GM21723 (cell line): ENCODE data around the gene CABLES1.

Source experiments
- ATAC-seq: cut with Tn5 transposase; IDR thresholded peaks from one replicate; pipeline ENCODE4 v1.9.1; 2021; ENCODE audit warnings: mild to moderate bottlenecking, moderate library complexity; ENCODE audit not compliant: unreplicated experiment

Gene CABLES1

GRCh38 chr18:23189768-23190661, 54.7 kb downstream of the CABLES1 start:
- no peak for ATAC-seq

GRCh38 chr18:23191232-23191631, 55.9 kb downstream of the CABLES1 start:
- ATAC-seq, result no peak

GRCh38 chr18:23193742-23194141, 58.5 kb downstream of the CABLES1 start:
- no peak for ATAC-seq

DNA sequence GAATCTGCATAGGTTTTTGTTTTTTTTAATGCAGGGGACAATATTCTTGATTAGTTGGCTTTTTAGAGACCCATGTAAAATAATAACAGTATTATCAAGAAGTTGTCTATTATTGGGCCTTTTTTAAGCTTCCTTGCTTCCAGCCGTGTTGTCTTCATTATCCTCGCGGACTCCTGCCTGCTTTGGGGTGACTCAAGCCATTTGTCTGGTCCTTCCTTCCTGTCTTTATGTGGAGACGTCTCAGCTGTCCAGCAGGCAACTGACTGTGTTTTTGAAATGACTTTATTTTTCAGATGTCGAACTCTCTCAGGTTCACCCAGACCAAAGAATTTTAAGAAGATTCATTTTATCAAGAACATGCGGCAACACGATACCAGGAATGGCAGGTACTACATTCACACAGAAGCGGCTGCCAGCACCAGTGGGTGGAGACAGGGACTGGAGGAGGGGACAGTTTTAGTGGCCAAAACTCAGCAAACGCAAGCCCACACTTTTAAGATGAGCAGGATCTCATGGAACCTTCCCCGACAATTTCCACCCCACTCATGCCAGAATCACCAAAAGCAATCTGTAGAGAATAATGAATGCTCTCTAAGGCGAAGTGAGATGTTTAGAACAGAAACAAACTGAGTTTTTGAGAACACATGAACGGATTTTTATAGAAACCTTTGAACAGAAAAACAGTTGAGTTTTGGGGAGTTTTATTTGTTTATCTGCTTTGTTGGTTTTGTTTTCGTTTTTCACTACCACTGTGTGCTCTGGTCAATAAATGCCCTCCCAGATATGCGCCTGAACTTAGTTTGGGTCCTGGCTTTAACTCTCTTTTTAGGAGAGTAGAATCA, 59.1 kb downstream of the CABLES1 start:
- no peak for ATAC-seq

- no peak for ATAC-seq
Measured at GRCh38 chr18:23194997-23195957, 60.0 kb downstream of the CABLES1 start.

- ATAC-seq, result no peak
Measured at GRCh38 chr18:23196119-23197007, 61.1 kb downstream of the CABLES1 start.

GRCh38 chr18:23198217-23198845, 63.0 kb downstream of the CABLES1 start:
- no peak for ATAC-seq

GRCh38 chr18:23200756-23201155, 65.5 kb downstream of the CABLES1 start:
- no peak for ATAC-seq

DNA sequence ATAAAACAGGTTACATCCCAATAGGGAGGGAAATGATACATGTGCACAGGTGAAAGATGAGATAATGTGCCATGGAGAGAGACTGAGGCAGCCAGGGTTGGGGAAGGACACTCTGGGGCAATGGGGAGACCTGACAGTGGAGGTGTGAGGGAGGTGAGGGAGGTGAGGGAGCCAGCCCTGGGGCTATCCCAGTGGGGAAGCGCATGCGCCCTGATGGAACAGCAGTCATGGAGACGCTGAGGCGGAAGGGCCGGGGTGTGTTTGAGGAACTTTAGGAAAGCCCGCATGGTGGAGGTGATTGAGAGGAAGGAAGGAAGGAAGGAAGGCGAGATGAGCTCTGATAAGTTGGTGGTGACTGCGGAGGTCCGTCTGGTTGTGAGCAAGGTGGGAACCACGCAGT, 66.5 kb downstream of the CABLES1 start:
- no peak for ATAC-seq

DNA sequence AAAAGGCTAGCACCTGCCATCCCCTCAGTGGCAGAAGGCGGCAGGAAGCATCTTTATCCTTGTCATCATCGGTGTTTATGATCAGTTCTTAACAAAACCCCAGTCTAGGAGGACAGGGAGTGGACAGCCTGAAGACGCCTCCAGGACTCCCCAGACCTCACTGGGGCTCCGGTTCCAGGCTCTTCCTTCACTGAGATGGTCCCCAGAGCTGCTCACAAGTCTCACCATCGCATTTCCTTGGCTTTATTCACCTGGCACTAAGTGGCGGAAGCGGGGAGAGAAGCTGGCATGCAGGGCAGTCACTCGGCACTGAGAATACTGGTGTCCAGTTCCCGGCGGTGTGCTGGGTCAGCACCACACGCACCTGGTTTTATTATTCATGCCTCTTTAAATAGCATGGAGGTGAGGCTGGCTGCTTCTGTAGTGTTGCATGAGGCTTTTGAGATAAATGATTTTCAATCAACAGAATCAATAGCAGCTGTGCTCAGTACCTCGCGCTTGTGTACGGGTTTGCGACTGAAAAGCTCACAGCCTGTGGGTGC, 68.7 kb downstream of the CABLES1 start:
- ATAC-seq, result no peak

DNA sequence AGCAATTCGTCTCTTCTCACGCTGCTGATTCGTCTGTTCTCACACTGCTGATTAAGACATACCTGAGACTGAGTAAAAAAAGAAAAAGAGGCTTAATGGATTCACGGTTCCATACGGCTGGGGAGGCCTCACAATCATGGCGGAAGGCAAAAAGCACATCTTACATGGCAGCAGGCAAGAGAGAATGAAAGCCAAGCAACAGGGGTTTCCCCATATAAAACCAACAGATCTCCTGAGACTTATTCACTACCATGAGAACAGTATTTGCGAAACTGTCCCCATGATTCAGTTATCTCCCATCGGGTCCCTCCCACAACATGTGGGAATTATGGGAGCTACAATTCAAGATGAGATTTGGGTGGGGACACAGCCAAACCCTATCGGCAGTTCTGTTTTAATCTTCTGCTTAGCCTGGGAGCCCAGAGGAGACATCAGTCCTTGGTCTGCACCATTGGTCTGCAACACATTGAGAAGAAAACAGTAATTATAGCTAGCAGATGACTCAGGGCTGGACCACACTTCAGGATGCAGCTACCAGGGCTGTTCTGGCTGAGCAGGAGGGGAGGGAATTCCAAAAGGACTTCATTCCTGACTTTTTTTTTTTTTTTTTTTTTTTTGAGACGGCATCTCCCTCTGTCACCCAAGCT, 69.4 kb downstream of the CABLES1 start:
- ATAC-seq, result no peak

GRCh38 chr18:23205980-23206379, 70.7 kb downstream of the CABLES1 start:
- ATAC-seq, result no peak

DNA sequence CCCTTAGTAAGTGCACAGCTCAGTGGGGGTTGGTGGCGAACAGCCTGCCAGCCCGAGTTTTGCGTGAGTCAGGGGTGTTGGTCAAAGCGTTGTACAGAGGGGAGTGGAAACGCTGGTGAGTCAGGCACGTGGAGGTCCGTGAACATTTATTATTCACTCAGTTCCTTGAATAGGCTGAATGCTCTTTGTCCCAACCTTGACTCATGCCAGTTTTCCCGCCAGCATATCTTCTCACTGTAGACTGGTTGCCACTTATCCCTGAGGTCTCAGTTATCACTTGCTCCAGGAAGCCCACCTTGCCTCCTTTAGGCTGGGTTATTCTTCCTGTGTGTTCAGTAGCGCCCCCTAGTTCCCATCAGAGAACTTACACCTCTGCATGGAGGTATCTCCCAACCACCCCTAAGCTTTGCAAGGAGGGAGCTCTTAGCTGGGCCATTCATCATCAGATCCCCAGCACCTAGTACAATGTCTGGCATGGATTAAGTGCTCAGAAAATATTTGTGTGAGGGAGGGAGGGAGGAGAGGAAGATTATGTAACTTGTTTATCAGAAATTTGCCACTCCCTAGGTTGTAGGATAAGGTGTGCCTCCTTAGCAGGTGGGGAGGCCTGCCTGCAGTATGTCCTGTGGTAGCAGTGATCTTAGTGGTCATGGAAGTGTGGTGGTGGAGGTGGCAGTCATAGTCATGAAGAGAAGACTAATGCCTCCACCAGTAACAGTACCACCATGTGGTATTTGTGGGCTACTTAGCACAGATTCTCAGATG, 72.1 kb downstream of the CABLES1 start:
- no peak for ATAC-seq

- no peak for ATAC-seq
Measured at GRCh38 chr18:23207994-23208393, 72.7 kb downstream of the CABLES1 start.

DNA sequence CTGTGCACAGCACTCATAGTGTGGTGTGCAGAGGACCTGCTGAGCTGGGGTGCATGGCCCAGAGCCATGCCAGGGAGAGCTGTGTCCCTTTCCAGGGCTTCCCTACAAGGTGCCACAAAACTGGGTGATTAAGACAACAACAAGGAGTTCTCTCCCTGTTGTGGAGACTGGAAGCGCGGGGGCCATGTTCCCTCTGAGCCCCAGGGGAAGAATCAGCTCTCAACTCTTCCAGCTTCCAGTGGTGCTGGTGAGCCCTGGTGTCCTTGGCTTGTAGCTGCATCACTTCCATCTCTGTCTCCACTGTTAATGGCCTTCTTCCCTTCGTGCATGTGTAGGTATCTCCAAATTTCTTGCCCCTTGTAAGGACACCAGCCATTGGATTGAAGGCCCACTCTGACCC, 73.3 kb downstream of the CABLES1 start:
- no peak for ATAC-seq

- ATAC-seq, result no peak
Measured at GRCh38 chr18:23209031-23209430, 73.7 kb downstream of the CABLES1 start.

- no peak for ATAC-seq
Measured at GRCh38 chr18:23209796-23210195, 74.5 kb downstream of the CABLES1 start.

- ATAC-seq, result no peak
Measured at GRCh38 chr18:23210526-23210925, 75.2 kb downstream of the CABLES1 start.
